Right renal pelvis (tissue), 4 donors: ENCODE results near the gene GGA1. TPM values are rescaled to one million over a fixed set of nuclear protein-coding genes. Genes with fewer than 3 reads are reported as not detected.

Experiments
- DNase-seq, 4 donors: peaks; one replicate each; pipeline ENCODE4 v3.0.0-alpha.2; 2013; ENCODE audit warnings: low read depth in 4 of 4, low spot score in 3 of 4, missing footprints in 1 of 4
- polyA plus RNA-seq, 4 donors: library from polyadenylated mRNA; unstranded; fragments of 120-200 nt; gene quantifications; one replicate each; pipeline ENCODE4 v1.2.1, GENCODE V29; 2013; ENCODE audit not compliant: insufficient read length in 4 of 4

The GGA1 gene
- polyA plus RNA-seq, 4 donors, result 39.6 to 53.9 (median 50.0) TPM

GRCh38 chr22:37628830-37629229, 20.2 kb downstream of the GGA1 start:
- DNase-seq, result no peak

GRCh38 chr22:37629928-37630327, 21.3 kb downstream of the GGA1 start:
- no peak for DNase-seq

GRCh38 chr22:37630839-37631435, 22.3 kb downstream of the GGA1 start:
- DNase-seq, result no peak

- no peak for DNase-seq
Observed at GRCh38 chr22:37631448-37632173, 23.0 kb downstream of the GGA1 start.

GRCh38 chr22:37632174-37633088, 23.8 kb downstream of the GGA1 start:
- DNase-seq, result no peak

- DNase-seq, result no peak
Observed at GRCh38 chr22:37633089-37633624, 24.5 kb downstream of the GGA1 start.

GRCh38 chr22:37633625-37634416, 25.2 kb downstream of the GGA1 start:
- peak; percentile 83 to 89 (median 86) for DNase-seq

GRCh38 chr22:37634417-37634924, 25.8 kb downstream of the GGA1 start:
- DNase-seq, result no peak

- no peak for DNase-seq
Observed at GRCh38 chr22:37635157-37635556, 26.5 kb downstream of the GGA1 start.

- DNase-seq, result no peak
Observed at GRCh38 chr22:37636186-37636948, 27.7 kb downstream of the GGA1 start.

GRCh38 chr22:37636949-37637273, 28.3 kb downstream of the GGA1 start:
- DNase-seq, result no peak

GRCh38 chr22:37638391-37639069, 29.9 kb downstream of the GGA1 start:
- no peak for DNase-seq

GRCh38 chr22:37639070-37639760, 30.6 kb downstream of the GGA1 start, which contains the start of gene SH3BP1:
TSS of gene SH3BP1 (plus strand) at chr22:37639669. CDS start at chr22:37639788, 119 bp downstream.
- DNase-seq, result peak in 1 of 4 donors; percentile 68

GRCh38 chr22:37639771-37640590, 31.3 kb downstream of the GGA1 start:
- DNase-seq, result no peak

- DNase-seq, result no peak
Observed at GRCh38 chr22:37640591-37641560, 32.2 kb downstream of the GGA1 start.

- DNase-seq, result no peak
Observed at GRCh38 chr22:37641561-37641949, 32.9 kb downstream of the GGA1 start.
